Osteocyte (in vitro differentiated cells): ENCODE results near the gene TUBB2B. TPM values are rescaled to one million over a fixed set of nuclear protein-coding genes. Genes with fewer than 3 reads are reported as not detected.

ENCODE experiments used
- DNase-seq: peaks from one replicate; pipeline ENCODE4 v3.0.0; 2021; ENCODE audit warnings: mixed read lengths; ENCODE audit not compliant: unreplicated experiment; ENCODE audit errors: extremely low spot score
- H3K27ac Mint-ChIP-seq: one replicate; pipeline ENCODE4 v1.8.0; 2021; ENCODE audit warnings: mild to moderate bottlenecking, mixed read lengths; ENCODE audit not compliant: unreplicated experiment
- H3K27me3 Mint-ChIP-seq: one replicate; pipeline ENCODE4 v1.8.0; 2021; ENCODE audit warnings: mixed read lengths; ENCODE audit not compliant: unreplicated experiment
- H3K36me3 Mint-ChIP-seq: one replicate; pipeline ENCODE4 v1.8.0; 2021; ENCODE audit warnings: mixed read lengths; ENCODE audit not compliant: unreplicated experiment
- H3K4me1 Mint-ChIP-seq: one replicate; pipeline ENCODE4 v1.8.0; 2021; ENCODE audit warnings: mixed read lengths; ENCODE audit not compliant: unreplicated experiment
- H3K4me3 Mint-ChIP-seq: one replicate; pipeline ENCODE4 v1.8.0; 2021; ENCODE audit warnings: mild to moderate bottlenecking, moderate library complexity, mixed read lengths; ENCODE audit not compliant: unreplicated experiment
- H3K9me3 Mint-ChIP-seq: one replicate; pipeline ENCODE4 v1.8.0; 2021; ENCODE audit warnings: mixed read lengths; ENCODE audit not compliant: unreplicated experiment
- CTCF ChIP-seq: fragments of 200-600 bp; sonication (generic); IDR thresholded peaks from 2 replicates; pipeline ENCODE4 v1.5.0; 2021; ENCODE audit warnings: antibody characterized with exemption, mild to moderate bottlenecking, moderate library complexity
- total RNA-seq: library from RNA; stranded (reverse); gene quantifications from 2 replicates; pipeline ENCODE4 v1.2.1, GENCODE V29; 2021

Gene TUBB2B
- total RNA-seq, 1 donor from 2014 or later: 61.7 TPM

- Mint-ChIP-seq H3K9me3 (no peaks in the 10 kb centered on the region), H3K27ac (no peak overlapping the region), H3K4me3 (no peak overlapping the region), H3K36me3 (no peaks in the 10 kb centered on the region), H3K27me3 (no peaks in the 10 kb centered on the region), H3K4me1 (peaks cover 3% of the 10 kb centered on the region)
- no peak for DNase-seq
- TF ChIP-seq CTCF: no peak
Observed at GRCh38 chr6:3176562-3177355, 50.7 kb downstream of the TUBB2B start.

- Mint-ChIP-seq H3K36me3 (no peaks in the 10 kb centered on the region), H3K27me3 (no peaks in the 10 kb centered on the region), H3K4me3 (no peak overlapping the region), H3K9me3 (no peaks in the 10 kb centered on the region), H3K4me1 (peaks cover 3% of the 10 kb centered on the region), H3K27ac (no peak overlapping the region)
- DNase-seq: no peak
- no peak for TF ChIP-seq CTCF
Observed at GRCh38 chr6:3175715-3176402, 51.6 kb downstream of the TUBB2B start.

Other genes with a start within 250 kb of the TUBB2B start
- gene NQO2, start 227.8 kb downstream of the TUBB2B start, total RNA-seq: 35.5 and 40.1 TPM in 2 replicates
- gene RIPK1, start 159.2 kb downstream of the TUBB2B start, total RNA-seq: 28.1 and 31.6 TPM in 2 replicates
- 26.6 and 27.7 TPM in 2 replicates for gene BPHL, start 108.9 kb downstream of the TUBB2B start, total RNA-seq
- 82.3 and 92.3 TPM in 2 replicates for gene TUBB2A, start 70.1 kb downstream of the TUBB2B start, total RNA-seq
- gene PSMG4, start 31.3 kb upstream of the TUBB2B start, total RNA-seq: 20.4 and 22.0 TPM in 2 replicates
- gene SLC22A23, start 229.4 kb upstream of the TUBB2B start, total RNA-seq: 10.2 and 10.4 TPM in 2 replicates